GDM1 (cell line): ENCODE measurements around the gene IP6K1.
"Not testable (repeated sequence)": the region's sequence is repeated elsewhere in the genome, so short reads cannot be mapped to it uniquely, and the experiment has no call there.

Source experiments
- DNase-seq: peaks from one replicate; lab custom pipeline; 2025; lab: John Stamatoyannopoulos, UW

The IP6K1 gene

GRCh38 chr3:49688338-49689045, 97.8 kb downstream of the IP6K1 start:
- not testable (repeated sequence) for DNase-seq

GRCh38 chr3:49687424-49687795, 98.9 kb downstream of the IP6K1 start:
- not testable (repeated sequence) for DNase-seq

GRCh38 chr3:49686769-49687423, 99.4 kb downstream of the IP6K1 start:
- not testable (repeated sequence) for DNase-seq

- DNase-seq, result not testable (repeated sequence)
Measured at GRCh38 chr3:49686346-49686745, 100.0 kb downstream of the IP6K1 start.

- not testable (repeated sequence) for DNase-seq
Measured at GRCh38 chr3:49685846-49686245, 100.5 kb downstream of the IP6K1 start.

GRCh38 chr3:49685103-49685502, 101.2 kb downstream of the IP6K1 start:
- not testable (repeated sequence) for DNase-seq

GRCh38 chr3:49684453-49684852, 101.9 kb downstream of the IP6K1 start:
- DNase-seq, result not testable (repeated sequence)

GRCh38 chr3:49683162-49683561, 103.2 kb downstream of the IP6K1 start:
- no peak for DNase-seq

- DNase-seq, result no peak
Measured at GRCh38 chr3:49681543-49681942, 104.8 kb downstream of the IP6K1 start.

GRCh38 chr3:49681232-49681522, 105.2 kb downstream of the IP6K1 start:
- DNase-seq, result no peak

- no peak for DNase-seq
Measured at GRCh38 chr3:49680493-49681231, 105.7 kb downstream of the IP6K1 start.

GRCh38 chr3:49675912-49676311, 110.4 kb downstream of the IP6K1 start:
- no peak for DNase-seq

GRCh38 chr3:49674497-49674983, 111.8 kb downstream of the IP6K1 start:
- DNase-seq, result no peak
